Keratinocyte (primary cell): Measurements from ENCODE around the gene ISOC2.

ENCODE experiments used
- CTCF ChIP-seq, 3 experiments: IDR thresholded peaks in 1 of 3; conservative IDR thresholded peaks in 1 of 3; optimal IDR thresholded peaks in 1 of 3; 2 replicates in 2 of 3; 3 replicates in 1 of 3; pipeline versions ENCODE3 to v1.5.1; 2011; ENCODE audit warnings: low read length in 3 of 3, mild to moderate bottlenecking in 3 of 3, moderate library complexity in 2 of 3, control low read depth in 1 of 3, inconsistent platforms in 1 of 3; ENCODE audit not compliant: insufficient read depth in 2 of 3; ENCODE audit errors: extremely low read depth in 1 of 3
- EZH2 ChIP-seq: IDR thresholded peaks from one replicate; pipeline ENCODE4 v1.6.1; 2012; ENCODE audit warnings: inconsistent platforms, mild to moderate bottlenecking, low read length, moderate library complexity

- TF ChIP-seq CTCF (optimal IDR thresholded peaks at IDR 0.05 in 1 of 3, IDR thresholded peaks at IDR 0.05 in 1 of 3, conservative IDR thresholded peaks at IDR 0.05 in 1 of 3; ENCODE audit: extremely low read depth in 1 of 3, insufficient read depth in 2 of 3, low read length in 3 of 3) (no peak), EZH2 (no peak)
Observed at GRCh38 chr19:55492362-55492944, 31.0 kb upstream of the ISOC2 start.
